CD4-positive, alpha-beta T cell treated with Interleukin-17A for 1 hour (primary cell): ENCODE data around the gene POLR3K.
"Not testable (repeated sequence)": the region's sequence is repeated elsewhere in the genome, so short reads cannot be mapped to it uniquely, and the experiment has no call there.

Experiments used
- DNase-seq: peaks from one replicate; pipeline ENCODE4 v3.0.0-alpha.2; 2020

The POLR3K gene

DNA sequence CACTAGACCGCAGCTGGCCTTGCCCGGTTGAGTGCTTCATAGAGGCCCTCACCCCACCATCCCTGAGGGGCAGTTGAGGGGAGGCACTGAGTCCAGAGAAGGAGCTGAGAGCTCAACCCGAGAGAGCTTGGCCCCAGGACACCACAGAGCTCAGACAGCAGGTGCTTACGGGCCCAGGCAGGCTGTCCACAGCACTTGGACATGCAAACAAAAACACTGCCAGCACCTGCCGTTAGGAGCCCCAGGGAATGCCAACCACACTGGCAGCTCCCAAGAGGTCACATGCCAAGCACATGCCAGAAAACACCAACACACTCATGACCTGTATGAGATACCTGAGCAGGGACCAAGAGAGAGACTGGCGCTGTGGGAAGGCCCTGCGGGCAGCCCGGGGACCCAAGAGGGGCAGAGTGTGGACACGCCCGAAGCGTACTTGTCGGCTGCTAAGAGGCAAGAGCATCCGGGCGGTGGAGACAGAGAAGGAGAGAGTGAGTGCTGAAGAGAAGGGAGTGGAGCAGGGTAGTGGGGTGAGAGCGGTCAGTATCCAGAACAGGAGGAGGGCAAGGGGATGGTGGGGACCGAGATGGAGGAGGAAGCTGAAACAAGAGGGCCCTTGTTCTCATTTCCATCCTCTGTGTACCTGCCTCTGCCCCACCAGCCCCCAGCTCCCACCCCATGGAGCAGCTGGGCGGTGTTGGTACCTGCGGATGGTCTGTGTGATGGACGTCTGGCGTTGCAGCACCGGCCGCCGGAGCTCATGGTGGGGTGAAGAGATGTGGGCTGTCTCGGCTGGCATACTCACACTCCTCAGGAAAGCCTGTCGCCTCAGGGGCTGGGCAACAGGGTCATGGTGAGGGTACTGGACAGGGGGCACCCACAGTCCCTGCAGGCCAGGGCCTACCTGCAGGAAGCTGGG is 10.8 kb upstream of the POLR3K start:
- DNase-seq, result no peak

DNA sequence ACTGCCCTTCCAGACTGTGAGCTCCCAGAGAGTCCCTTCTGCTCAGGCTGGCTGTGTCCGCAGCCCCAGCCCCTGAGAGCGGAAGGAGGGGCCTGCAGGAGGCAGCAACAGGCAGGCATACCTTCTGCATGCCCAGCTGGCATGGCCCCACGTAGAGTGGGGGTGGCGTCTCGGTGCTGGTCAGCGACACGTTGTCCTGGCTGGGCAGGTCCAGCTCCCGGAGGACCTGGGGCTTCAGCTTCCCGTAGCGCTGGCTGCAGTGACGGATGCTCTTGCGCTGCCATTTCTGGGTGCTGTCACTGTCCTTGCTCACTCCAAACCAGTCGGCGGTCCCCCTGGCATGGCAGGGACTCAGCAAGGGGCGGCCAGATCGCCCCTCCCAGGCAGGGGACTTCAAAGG is 10.1 kb upstream of the POLR3K start:
- no peak for DNase-seq

DNA sequence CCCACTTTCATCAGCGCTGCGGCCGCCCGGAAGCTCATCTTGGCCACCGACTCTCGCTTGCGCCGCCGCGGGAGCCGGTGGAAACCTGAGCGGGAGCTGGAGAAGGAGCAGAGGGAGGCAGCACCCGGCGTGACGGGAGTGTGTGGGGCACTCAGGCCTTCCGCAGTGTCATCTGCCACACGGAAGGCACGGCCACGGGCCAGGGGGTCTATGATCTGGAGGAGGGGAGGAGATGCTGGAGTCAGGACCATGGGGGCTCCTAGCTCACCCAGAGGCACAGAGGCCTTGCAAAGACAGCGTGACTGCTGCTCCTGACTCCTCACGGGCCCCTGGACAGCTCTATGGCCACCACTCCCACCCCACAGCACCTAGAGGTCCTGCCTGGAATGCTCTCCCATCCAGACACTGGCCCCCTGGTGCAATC is 9.6 kb upstream of the POLR3K start:
- no peak for DNase-seq

DNA sequence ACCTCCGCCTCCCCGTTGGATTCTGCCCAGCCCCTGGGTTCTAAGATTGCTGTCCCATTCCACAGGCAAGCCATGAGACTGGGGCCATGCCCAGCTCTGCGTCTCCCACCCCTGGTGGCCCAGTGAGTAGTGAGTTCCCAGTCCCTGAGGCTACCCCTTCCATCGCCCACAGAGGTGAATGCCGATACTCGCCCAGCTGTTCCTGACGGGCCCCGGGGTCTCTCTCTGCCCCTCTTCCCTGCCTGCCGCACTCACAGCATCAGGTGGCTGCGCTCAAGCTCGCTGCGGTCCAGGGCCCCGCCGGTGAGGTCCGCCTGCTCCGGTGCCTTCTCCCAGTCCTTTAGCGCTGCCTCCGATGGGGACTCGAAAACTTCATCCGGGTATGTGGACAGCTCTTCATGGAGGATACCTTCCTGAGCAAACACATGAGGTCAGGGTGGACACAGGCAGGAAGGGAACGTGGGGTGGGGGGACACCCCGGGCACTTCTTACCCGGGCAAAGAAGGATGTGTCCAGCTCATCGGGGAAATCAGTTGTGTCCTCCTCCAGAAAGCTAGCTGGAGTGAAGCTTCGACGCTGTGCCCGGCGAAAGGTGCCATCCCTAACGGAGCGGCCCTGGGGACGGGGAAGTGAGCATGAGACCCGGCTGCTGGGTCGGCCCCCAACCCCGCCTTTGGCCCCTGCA is 9.0 kb upstream of the POLR3K start:
- no peak for DNase-seq

DNA sequence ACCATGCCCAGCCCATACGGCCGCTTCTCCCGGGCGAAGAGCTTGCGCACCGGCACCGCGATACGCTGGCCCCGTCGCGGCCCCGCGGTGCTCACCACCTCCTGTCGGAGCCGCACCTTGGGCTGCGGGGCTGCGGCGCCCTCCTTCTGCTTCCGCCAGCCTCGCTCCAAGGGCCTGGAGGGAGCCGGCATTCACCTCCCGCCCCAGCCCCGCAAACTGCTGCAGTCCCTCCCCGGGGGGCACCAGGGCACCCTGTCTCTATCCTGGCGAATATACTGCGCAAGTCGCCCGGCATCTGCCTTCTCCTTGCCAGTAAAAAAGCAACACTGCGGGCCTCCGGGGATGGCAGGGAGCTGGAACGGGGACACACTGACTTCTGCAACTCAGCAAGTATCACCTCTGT is 8.5 kb upstream of the POLR3K start:
- no peak for DNase-seq

DNA sequence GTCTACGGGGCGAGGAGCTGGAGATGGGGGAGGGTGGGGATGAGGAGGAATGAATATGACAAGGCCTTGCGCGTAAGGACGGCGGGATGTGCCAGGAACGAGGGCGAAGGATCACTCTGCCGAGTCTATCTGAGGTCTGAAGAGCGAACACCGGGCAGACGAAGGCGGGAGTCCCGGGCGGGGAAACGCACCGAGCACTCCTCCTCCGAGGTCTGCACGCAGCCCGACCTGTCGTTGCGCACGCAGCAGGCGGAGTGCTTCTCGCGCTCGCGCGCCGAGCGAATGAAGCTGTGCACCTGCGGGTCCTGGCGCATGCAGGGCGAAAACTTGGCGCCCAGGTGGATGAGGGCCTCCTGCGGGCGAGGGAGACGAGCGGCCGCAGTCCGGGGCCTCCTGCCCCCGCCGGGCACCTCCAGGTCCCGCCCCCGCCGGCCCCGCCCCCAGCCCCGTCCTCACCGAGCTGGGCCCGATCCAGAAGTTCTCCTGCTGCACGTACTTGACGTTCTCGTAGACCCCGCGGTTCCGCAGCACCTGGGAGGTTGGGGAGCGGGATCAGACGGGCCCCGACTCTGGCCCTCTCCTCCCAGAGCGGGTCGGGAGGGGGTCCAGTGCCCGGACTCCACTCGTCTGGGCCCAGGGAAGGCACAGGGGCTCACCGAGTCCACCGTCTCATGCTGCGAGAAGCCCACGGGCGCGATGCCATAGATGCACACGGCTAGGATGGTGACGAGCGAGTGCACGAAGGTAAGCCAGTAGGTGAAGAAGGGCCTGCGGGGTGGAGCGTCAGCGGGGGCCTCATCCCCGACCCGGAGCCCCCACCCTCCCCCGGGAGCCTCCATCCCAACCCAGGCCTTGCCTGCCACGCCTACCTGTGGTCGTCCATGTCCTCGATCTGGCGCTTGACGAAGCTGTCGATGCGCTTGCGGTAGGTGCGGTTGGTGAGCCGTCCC is 7.8 kb upstream of the POLR3K start:
- no peak for DNase-seq

DNA sequence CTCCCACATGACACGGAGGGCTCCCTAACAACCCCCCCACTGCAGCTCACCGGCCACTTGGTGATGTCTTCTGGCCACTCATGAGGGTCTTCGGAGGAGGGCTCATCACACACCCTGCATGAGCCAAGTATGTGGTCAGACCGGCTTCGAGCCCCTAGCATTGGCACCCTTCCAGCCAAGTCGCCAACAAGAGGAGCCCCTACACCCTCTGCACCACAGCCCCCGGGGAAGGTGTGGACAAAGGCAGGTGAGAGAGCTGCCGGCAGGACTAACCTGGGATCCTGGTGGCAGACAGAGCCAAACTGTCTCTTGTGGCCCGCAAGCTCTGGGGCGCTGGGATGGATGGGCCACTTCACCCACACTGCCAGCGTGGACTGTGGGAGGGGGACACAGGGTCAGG is 6.8 kb upstream of the POLR3K start:
- DNase-seq, result no peak

DNA sequence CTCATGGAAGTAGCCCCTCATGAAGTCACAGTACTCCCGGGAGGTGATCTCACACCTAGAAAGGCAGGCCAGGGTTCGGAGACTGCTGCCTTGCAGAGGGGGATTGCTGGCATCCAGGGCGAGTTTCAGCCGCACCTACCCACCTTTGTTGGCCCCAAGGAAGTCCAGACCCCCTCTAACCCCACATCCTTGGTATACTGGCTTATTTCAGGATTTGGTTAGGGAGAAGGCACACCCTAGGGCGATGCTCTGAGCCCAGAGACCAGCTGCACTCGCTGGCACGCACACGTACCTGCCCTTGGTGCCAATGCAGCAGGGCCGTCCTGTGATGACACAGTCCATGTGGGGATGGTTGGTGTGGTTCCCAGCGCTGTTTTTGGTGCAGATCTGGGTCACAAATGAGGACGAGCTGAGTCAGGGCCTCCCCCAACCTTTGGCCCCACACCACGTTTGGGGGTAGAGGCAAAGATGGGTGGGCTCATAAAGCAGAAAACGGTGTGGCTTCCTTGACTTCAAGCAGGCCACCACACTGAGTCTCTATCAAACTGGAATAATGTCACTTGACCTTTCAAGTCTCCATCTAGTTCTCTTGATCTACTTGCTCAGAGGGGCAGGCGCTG is 6.1 kb upstream of the POLR3K start:
- DNase-seq, result no peak

DNA sequence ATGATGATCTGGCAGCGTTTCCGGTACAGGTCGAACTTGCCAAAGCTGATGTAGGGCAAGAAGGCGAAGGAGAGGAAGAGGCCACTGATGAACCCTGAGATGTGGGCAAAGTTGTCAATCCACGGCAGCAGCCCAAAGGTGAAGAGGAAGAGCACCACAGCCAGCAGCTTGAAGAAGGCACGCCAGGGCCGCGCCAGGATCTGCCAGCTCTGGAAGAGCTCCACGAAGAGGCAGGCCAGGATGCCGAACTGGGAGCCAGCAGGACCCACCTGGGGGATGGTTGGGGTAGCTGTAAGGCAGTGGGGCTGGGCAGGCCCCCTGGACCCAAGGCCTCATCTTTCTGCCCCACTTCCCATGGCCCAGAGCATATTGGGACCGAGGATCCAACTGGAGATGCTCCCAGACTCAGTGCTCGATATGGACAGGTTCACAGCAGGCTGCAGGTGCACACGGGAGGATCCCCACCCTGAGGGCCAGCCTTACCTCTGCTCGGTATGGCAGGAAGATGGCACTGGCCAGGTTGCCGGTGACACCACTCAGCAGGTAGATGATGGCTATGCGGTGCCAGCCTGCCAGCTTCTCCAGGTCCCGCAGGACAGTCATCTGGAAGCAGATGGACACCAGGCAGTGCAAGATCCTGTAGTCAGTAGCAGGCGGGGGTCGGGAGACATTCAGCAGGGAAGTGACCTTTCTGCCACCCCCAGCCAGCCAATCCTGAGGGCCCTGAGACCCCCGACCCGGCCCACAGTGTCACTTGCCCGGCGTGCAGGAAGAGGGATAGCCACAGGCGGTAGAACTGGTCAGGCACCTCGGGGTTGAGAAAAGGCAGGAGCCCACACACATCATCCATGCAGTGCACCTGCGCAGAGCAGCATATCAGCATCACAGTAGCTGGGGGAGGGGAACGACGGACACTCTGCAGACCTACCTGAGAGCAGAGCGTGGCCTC is 5.4 kb upstream of the POLR3K start:
- no peak for DNase-seq

DNA sequence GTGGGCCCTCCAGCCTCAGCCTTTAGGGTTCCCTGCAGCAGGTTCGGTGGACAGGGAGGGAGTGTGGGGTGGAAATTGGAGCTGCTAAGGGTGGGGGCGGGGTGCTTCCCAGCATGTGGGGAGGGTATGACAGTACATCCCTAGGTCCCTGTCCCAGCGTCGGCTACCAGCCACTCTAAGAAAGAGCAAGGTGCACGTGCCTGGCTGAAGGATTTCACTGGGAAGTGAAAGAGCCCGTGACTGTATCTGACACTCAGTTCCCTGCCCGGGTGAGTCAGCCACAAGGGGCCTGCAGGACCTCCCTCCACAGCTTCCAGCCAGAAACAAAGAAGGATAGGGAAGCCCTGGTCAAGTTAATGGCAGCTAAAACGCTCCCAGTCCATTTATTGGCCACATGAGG is 4.3 kb upstream of the POLR3K start:
- no peak for DNase-seq

DNA sequence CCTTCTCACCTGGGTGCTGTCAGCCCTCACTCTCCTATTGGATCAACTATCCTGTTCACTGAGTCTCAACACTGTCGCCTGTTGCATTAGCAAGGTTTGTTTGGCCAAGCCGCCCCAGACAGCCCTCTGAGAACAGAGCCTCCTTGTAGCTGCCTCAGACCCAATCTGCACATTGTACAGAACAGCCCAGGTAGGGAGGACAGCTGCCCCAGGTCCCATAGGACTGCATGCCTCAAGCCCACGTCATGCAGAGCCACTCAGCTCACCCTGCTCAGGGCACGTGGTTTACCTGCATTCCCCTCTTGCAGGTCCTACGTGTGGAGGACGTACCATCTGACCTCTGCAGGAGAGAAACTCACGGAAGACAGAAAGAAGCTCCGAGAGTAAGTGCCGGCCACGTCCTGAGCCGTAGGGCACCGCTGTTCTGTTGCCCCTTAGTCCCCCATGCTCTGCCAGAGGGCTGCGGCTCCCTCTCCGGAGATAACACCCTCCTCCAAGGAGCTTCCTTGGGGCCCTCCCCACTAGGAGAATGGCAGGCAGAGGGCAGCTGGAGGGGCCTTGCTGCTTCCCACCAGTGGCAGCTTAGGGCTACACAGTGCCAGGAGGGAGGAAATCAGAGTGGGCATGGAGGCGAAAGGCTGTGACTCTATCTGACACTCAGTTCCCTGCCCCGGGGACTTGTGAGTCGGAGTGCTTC is 3.0 kb upstream of the POLR3K start:
- DNase-seq, result no peak

DNA sequence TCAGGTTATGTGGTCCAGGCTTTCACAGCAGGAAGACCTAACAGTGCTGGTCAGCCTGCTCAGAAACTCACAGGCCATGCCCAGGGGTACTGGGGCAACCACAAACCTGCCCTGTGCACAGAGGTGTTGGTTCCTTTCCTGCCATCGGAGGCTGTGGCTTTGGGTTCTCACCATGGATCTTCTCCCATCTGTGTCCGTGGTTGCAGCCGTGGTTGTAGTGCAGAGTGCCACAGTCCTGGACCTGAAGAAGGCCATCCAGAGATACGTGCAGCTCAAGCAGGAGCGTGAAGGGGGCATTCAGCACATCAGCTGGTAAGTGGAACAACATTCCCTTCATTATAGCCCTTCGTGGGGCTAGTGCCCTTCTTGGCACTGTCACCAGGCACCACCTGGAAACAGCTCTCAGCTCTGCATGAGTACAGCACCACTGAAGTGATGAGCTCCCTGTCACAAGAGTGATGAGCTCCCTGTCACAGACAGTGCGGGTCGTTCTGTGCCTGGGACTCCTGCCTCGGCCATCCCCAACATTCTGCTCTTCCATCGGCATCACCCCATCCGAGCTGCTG is 2.2 kb upstream of the POLR3K start:
- no peak for DNase-seq

DNA sequence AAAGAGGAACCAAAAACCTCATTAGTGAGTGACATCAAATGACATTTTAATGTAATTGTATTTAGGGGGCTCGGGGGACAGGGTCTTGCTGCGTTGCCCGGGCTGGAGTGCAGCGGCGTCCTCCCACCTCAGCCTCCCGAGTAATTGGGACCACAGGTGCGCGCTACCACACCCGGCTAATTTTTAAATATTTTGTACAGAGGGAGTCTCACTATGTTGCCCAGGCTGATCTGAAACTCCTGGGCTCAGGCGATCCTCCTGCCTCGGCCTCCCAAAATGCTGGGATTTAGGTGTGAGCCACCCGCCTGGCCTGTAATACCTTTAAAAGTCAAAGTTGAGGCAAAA is 801 bp upstream of the POLR3K start:
- no peak for DNase-seq

DNA sequence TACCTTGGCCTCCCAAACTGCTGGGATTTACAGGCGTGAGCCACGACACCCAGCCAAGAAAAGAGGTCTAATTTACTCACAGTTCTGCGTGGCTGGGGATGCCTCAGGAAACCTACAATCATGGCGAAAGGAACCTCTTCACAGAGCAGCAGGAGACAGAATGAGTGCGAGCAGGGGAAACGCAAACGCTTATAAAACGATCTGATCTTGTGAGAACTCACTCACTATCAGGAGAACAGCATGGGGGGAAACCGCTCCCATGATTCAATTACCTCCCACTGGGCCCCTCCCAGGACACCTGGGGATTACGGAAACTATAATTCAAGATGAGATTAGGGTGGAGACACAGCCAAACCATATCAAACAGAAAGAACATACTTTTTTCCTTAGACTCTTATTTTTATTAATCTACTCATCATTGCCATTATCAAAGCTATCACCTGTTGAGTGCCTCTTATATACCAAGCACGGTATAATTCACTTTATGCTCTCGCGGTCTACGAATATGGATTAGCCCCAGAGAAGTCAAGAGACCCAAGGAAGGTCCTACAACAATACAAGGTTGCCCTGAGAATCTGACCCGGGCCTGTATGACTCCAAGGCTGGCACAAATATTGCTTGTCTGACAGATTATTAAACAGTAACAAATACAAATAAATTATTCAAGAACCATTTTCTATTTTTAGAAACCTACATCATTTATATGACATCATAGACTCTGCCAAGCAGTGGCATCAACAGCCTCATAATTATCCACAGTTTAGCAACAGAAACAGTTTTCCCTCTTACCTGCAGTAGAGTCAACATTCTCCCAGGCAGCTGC is 2.4 kb downstream of the POLR3K start:
- no peak for DNase-seq

DNA sequence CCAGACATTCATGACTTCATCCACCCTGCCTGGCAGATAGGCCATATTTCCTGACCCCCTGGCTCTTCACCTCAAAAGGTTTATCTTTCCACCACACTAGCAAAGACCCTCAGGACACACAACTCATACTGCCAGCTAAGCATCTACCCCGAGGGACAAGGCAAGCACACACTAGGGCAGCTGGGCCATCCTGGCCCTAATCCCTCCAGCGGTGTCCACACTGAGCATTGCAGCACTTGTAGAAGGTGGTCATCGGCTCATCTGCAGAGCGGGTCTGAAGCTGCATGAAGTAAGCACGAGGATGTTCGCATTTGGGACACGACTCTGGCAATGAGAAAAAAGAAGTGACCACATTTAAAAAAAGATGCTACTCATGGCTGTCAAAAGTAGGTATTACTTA is 6.2 kb downstream of the POLR3K start:
- DNase-seq, result no peak

DNA sequence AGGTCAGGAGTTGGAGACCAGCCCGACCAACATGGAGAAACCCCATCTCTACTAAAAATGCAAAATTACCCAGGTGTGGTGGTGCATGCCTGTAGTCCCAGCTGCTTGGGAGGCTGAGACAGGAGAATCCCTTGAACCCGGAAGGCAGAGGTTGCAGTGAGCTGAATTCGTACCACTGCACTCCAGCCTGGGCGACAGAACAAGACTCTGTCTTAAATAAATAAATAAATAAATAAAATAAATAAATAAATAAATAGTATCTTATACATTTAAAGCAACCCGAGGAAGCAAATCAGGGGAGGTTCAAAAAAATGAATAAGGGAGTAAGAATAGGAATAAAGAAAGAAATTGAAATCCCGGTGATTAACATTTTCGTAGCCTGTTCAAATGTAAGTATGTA is 6.9 kb downstream of the POLR3K start:
- DNase-seq, result not testable (repeated sequence)

DNA sequence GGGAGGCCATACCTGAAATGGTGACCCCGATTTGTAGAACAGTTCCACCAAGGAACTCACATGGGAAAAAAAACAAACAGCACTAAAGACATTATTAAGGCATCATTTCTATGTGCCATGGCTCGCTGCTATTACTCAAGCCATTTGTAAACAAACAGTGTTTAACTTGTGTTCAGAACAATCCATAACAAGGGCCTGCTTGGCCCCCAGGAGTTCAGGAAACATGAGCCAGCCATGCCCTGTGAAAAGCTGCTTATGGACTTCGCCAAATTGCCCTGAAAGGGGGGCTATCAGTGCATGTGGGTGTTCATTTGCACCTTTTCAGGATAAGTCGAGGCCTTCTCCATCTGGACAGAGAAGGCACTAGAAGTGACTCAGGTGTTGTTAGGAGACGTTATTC is 8.0 kb downstream of the POLR3K start:
- DNase-seq, result no peak

DNA sequence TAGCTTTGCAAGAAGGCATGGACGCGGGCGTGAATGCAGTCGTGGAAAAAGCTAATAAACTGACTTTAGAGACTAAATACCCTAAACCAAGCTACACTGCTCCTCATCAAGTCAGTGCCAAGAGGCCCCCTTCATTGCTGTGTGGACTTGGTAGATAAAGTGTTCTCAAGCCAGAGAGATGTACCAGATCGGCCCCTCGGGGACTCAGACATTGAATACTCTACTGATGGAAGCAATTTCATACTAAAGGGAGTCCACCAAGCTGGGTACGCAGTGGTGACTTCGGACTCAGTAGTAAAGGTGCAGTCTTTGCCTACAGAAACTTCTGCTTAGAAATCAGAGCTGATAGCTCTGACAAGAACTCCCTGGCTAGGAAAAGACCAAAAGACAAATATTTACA is 8.8 kb downstream of the POLR3K start:
- no peak for DNase-seq

DNA sequence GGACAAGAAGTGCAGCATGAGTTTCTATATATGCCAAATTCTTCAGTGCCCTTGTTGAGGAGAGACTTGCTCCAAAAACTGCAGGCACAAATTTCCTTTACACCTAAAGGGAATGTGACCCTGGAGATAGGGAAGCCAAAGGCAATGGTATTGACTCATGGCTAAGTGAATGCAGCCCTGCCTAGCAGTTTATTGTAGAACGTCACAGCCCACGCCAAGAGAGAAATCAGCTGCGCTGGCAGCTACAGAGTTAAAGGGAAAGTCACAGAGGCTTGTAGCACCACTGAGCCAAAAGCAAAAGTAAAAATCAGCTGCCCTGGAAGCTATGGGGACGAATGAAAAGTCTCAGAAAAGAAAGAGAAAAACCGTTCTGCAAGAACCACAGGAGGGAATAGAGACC is 10.1 kb downstream of the POLR3K start:
- DNase-seq, result no peak

DNA sequence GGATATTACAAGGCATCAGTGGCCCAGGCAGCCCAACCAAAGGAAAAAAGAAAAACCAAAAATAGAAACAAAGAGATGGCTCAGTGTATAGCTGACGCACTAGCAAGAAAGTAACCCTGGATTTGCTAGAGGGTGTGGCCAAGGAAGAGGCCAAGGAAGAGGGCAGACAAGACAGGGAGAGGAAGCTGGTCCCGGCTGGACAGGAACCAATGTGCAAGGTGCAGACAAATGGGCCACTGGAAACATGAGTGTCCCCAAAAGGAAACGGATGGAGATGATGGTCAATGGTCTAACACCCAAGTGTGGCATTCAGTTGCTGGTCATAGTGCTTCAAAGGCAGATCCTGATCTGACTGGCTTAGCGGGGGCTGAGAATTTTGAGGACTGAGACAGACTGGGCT is 10.7 kb downstream of the POLR3K start:
- no peak for DNase-seq
